ELR (cell line): Measurements from ENCODE around the gene VAT1.
"Not testable (repeated sequence)": the region's sequence is repeated elsewhere in the genome, so short reads cannot be mapped to it uniquely, and the experiment has no call there.

Experiments used
- DNase-seq: peaks from one replicate; pipeline ENCODE4 v3.0.0-alpha.2; 2015; ENCODE audit warnings: low read depth

Gene VAT1

DNA sequence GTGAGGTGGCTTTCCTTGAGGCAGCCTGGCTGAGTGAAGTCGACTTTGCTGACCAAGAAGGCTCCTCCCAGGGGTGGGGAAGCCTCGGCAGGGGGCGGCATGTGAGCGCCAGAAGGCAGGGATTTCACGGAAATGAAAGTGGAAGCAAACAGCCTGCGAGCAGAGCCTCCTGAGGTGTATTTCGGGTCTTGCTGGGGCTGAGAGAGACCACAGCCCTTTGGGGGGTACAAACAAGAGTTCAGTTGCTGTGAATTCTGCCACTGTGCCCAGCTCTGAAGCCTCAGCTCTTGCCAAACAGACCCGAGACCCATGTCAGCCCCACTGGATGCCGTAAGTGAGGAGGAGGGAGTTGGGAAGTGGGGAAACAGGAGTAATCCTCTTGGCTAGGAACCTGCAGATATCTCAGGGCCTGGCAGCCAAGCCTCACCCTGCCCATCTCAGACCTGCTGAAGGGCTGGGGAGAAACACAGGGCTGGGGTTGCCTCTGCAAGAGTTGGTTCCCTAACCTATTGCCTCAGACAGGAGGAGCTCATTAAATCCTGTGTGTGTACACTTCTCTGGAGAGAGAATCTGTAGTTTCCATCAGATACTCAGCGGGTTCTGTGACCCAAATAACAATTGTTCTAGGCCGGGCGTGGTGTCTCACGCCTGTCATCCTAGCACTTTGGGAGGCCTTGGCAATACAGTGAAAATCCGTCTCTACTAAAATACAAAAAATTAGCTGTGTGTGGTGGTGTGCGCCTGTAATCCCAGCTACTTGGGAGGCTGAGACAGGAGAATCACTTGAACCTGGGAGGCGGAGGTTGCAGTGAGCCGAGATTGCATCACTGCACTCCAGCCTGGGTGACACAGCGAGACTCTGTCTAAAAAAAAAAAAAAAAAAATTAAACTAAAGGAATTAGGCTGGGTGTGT, 15.3 kb downstream of the VAT1 start, which contains the start of gene IFI35:
TSS of gene IFI35 (plus strand) at position 146 of the 913 bp plus-strand sequence. CDS start at position 310, 164 bp downstream.
- DNase-seq, result peak; percentile 92

DNA sequence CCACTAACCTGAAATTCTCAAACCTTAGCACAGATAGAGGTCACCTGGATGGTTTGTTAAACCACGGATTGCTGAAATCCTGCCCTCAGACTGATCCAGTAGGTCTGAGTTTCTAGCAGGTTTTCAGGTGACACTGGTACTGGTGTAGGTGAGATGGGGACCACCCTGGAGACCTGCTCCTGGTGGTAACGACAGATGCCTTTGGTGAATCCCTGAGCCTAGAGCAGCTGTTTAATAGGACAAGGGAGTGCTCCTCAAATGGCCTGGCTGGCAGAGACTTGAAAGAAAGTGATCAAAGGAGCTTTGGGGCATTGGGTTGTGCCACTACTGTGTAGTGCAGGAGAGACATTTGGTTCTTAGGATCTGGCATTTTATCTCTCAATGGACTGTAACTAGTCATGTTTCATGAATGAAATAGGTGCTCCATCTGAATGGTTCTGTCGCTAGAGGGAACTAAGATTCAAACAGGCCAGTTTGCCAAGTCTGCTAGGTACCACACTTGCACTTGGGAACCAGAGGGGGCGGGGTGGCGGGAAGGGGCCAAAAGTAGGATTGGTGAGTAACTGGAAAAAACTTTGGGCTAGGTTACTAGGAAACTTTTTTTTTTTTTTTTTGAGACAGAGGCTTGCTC, 18.5 kb downstream of the VAT1 start:
- peak; percentile 92 for DNase-seq

DNA sequence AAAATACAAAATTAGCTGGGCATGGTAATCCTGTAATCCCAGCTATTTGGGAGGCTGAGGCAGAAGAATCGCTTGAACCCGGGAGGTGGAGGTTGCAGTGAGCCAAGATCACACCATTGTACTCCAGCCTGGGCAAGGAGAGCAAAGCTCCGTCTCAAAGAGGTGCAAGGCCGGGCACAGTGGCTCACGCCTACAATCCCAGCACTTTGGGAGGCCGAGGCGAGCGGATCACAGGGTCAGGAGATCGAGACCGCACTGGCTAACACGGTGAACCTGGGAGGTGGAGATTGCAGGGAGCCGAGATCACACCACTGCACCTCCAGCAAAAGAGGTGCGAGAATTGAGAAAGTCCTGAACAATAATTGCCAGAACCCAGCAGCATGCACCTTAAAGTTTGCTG, 21.3 kb downstream of the VAT1 start:
- DNase-seq, result not testable (repeated sequence)

DNA sequence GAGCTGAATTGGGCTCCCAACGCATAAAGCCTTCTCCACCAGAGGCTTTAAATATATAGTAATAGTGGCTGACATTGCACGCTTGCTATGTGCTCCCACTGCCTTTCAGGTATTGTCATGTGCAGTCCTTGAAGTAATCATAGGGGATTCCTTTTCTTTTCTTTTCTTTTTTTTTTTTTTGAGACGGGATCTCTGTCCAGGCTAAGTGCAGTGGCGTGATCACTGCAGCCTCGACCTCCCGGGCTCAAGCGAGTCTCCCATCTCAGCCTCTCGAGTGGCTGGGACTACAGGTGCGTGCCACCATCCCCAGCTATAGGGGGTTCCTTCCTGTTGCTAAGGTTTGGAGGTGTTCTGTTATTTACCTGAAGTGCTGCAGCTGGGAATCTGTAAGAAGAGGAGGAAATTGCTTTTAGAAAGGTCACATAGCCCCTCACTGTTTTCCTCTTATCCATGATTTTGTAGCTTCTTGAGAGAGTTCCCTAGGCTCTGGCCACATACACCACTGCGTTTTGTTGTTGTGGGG, 23.1 kb downstream of the VAT1 start:
- DNase-seq, result no peak

DNA sequence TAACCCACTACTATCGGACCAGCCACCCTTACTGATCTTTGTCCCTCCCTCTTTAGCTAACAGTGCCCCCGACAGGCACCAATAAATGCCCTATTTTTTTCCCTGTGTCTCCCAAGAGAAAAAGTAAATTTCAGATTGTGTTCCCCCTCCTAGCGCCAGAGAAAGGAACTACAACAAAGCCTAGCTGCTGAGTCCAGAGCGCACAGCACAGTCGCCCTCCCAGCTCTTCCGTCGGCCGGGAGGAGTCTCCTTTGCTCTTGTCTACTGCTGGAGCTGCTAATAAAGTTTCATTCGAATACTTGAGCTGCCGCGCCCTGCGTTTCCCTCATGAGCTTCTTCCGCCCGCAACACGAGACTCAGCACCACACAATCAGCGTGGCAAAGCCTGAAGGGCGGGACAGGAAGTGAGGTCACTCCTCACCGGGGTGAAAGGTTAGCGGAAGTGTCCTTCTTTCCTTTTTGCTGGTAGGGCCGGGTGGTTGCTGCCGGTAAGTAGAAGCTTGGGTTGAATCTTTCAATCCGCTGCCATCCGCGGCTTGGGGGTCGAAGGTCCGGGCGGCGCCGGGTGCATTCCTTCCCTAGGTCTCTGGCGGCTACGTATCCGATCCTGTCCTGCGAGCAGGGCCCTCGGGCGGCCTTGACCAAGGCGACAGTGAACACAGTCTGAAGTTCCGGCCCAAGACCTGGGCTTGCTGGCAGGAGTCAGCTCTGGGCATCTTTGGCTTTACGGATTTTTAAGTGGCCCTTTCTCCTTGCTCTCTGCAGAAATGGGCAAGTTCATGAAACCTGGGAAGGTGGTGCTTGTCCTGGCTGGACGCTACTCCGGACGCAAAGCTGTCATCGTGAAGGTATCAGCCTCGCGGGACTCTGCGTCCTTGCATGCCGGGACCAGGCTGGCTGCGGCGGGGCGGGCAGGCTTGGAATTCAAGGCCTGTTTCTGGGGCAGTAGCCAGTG, 23.9 kb downstream of the VAT1 start, which contains the start of gene RPL27:
TSS of gene RPL27 (plus strand) at position 436 of the 955 bp plus-strand sequence. CDS start at position 768, 332 bp downstream.
- peak; percentile 100 for DNase-seq

DNA sequence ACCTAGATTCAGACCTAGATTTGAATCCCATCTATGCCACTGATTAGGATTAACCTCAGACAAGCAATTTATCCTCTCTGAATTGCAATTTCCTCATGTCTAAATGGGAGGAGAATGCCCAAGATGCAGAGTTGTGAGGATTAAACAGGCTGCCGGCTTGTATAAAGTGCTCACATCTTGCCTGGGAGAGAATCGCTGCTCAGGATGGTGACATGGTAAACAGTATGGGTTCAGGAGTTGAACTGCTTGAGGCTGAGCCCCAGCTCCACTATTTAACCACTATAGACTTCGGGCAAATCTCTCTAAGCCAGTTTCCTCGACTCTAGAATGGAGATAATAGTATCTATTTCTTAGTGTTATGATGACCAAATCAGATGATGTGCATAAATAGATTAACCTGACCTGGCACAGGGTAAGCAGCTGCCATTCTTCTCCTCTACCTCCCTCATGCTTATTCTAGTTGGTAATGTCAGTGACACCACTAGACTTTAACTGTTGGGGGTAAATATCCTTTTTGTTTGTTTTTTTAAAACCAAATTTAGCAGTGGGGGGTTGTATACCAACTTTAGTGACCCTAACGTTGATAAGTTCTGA, 24.7 kb downstream of the VAT1 start:
- no peak for DNase-seq

DNA sequence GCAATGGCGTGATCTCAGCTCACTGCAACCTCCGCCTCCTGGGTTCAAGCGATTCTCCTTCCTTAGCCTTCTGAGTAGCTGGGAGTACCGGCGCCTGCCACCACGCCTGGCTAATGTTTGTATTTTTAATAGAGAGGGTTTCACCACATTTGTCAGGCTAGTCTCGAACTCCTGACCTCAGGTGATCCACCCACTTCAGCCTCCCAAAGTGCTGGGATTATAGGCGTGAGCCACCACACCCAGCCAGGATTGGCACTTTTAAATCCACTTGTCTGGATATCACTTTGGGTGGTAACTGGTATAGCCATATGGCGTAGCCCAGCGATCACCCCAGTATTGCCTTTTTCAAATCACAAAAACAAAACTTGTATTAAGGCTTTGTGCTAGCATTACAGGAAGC, 28.3 kb downstream of the VAT1 start:
- not testable (repeated sequence) for DNase-seq

DNA sequence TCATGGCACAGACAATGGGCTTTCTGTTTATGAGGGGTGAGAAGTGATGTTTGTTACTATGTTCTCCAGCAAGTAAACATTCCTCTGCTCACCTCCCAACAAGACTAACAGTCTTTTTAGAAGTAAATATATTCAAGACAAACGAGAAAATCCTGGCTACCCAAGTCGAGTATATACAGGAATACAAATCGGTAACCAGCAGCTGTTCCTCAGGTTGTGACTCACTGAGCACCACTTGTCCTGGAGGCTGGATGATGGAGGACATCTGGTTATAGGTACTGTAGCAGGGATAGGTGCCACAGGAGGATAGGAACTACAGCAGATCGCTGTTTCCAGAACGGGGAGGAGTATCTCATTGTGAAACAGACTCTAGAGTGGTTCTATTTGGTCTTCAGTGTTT, 29.3 kb downstream of the VAT1 start:
- no peak for DNase-seq

DNA sequence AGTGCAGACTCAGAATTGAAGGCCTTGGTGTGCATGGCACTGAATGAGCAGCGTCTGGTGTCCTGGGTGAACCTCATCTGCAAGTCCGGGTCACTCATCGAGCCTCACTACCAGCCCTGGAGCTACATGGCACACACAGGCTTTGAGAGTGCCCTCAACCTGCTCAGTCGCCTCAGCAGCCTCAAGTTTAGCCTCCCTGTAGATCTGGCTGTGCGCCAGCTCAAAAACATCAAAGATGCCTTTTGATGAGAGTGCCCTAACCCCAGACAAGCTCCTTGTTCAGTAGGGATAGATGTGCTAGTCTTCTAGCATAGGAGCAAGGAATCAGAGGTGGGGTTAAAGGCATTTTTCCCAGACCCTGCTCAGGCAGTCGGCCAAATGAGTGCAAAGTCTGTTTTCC, 30.7 kb downstream of the VAT1 start:
- no peak for DNase-seq

DNA sequence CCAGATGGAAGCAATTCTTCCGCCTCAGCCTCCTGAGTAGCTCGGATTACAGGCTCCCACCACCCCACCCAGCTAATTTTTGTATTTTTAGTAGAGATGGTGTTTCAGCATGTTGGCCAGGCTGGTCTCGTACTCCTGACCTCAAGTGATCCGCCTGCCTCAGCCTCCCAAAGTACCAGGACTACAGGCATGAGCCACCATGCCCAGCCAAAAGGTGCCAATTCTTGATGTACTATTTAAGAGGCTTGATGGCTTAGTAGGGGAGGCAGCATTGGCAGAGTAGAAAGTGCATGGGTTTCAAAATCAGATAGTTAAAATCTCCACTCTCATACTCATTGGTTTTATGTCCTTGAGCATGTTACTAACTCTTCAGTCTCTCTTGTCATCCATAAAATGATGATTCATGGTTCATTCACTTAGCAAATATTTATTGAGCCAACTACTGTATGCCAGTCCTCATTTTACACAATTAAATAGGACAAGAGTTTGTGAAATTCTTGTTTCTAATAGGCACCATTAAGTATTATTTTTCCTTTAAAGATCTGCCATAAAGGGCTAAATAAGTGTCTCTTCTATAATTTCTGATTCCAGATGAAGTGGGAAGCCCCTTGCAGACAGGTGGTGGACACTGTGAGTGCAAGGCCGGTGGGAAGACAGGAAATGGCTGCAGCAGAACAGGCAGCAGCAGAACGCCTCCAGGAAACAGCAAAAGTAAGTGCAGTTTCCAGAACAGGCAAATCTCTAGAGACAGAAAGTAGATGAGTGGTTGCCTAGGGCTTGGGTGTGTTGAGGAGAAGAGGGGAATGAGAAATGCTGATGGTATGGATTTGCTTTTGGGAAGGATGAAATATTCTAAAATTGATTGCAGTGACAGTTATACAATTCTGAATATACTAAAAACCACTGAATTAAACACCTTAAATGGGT, 32.2 kb downstream of the VAT1 start:
- peak; percentile 85 for DNase-seq

DNA sequence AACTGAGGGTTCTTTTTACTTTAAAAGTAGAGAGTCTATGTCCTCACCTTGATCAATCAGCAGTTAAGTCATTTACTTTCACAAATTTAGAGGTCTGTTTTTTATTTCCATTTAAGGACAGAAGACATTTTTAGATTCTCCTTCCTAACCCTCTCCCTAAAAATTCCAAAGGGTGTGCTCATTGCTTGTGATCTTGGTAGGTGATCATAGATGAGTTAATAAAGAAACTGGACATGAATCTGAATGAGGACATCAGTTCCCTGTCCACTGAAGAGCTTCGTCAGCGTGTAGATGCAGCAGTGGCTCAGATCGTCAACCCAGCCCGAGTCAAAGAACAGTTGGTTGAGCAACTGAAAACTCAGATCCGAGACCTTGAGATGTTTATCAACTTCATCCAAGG, 33.0 kb downstream of the VAT1 start:
- DNase-seq, result peak; percentile 34

DNA sequence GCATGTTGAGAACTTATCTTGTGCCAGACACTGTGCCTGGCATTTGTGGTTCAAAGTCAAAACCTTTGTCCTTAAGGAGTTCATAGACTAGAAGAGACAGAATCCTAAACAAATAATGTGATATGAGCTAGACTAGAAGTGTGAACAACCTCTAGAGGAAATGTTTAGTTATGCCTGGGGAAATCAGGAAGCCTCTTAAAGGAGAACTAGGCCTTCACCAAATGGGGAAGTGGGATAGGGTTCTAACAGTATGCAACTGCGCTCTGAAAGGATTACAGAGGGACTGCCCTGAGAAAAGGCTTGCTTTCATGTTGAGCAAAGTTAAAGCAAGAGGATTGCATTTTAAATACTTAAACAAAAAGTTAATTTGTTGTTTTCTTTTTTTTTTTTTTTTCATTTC, 37.0 kb downstream of the VAT1 start:
- no peak for DNase-seq

DNA sequence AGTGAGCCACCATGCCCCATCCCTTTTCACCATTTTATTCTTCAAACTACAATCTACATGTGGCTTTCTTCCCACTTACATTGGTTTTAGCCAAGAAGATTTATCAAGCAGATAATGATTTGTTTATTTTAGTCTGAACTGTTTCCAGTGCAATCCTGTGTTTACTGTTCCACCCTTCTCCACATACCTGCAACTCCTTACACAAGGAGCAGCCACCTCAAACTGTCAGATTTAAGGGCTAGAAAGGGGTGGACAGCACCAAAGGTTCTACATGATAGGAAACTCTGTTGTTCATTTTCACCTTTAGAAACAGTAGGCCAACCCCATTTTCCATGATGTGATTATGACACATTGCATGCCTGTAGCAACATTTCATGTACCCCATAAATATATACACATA, 39.9 kb downstream of the VAT1 start:
- DNase-seq, result no peak

DNA sequence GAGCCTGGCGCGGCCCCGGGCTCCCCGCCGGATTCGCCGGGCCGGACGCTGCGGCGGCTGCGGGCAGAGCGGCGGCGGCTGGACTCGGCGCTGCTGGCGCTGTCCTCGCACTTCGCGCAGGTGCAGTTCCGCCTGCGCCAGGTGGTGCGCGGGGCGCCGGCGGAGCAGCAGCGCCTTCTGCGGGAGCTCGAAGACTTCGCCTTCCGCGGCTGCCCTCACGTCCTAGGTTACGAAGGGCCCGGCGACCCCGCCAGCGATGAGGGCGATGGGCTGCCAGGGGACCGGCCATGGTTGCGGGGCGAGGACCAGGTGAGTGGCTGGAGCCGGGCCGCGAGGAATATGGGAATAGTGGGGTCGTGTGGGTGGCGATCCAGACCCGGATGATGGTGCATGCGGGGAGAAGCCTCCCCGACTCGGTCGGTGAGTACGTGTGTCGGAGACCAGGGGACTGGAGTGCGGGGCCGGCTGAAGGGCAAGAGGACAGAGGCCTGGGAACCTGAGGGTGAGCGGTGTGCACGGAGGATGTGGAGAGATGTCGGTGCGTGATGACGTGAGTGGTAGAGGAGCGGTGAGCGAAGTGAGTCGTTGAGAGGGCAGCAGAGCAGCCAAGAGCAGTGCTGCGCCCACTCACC, 41.3 kb downstream of the VAT1 start:
- peak; percentile 81 for DNase-seq

DNA sequence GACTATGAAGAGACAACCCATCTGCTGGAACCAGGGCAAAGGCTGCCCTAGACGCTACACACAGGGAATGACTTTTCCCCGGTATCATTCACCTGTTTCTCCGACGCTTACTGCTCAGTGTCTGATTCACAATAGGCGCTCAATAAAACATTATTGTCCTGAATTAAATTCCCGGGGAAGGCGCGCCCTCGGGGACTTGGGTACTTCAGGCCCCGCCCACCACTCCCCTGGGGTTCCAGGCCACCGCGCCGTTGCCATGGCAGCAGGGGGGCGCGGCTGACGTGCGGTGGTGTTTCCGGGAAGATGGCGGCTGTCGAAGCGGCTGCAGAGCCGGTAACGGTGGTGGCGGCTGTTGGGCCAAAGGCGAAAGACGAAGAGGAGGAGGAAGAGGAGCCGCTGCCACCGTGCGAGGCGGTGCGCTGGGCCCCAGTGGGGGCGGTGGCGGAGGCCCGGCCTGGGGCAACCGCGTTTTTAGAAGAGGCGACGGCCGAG, 41.9 kb downstream of the VAT1 start, which contains the start of gene RUNDC1:
TSS of gene RUNDC1 (plus strand) at position 292 of the 492 bp plus-strand sequence. CDS start at position 304, 12 bp downstream.
- peak; percentile 95 for DNase-seq

DNA sequence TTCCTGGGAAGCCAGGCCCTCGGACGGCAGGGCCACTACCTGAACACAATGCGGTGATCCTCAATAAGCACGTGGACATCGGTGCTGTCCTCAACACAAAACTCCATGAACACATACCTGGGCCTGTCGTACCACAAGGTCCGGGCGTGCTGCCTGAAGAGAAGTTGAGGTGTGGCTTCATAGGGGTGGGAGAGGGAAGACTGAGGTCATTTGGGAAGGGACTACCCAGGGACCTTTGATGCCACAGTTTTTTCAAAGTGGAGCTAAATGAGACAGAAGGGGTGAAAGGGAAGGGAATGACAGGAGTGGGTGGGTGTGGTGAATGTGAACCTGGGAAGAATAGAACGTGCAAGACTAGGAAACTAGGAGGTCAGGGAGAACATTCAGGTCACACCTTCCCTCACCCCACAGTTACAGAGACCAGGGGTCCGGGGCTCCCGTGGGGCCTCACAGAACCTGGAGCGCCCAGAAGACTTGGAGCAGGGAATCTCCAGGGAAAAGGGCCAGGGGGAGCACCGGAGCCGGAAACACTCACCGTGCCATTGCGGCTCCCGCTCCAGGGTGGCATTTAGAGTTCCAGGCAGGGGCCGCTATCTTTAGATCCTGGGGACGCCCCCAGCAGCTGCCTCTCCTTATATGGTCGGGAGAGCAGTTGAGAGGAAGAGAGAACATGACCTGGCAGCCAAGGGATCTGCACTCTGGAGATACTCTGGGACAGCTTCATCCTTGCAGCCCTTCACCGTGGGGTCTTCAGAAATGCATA, 42.5 kb downstream of the VAT1 start, which contains the start of gene PTGES3L:
TSS of gene PTGES3L (minus strand) at position 570 of the 763 bp plus-strand sequence. CDS start at position 543, 27 bp downstream.
- DNase-seq, result peak; percentile 62

DNA sequence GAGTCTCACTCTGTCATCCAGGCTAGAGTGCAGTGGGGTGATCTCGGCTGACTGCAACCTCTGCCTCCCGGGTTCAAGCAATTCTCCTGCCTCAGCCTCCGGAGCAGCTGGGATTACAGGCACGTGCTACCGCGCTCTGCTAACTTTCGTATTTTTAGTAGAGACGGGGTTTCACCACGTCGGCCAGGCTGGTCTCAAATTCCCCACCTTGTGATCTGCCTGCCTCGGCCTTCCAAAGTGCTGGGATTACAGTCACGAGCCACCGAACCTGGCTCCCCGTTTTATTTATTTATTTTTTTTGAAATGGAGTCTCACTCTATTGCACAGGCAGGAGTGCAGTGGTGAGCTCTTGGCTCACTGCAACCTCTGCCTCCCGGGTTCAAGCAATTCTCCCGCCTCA, 46.5 kb downstream of the VAT1 start:
- not testable (repeated sequence) for DNase-seq

DNA sequence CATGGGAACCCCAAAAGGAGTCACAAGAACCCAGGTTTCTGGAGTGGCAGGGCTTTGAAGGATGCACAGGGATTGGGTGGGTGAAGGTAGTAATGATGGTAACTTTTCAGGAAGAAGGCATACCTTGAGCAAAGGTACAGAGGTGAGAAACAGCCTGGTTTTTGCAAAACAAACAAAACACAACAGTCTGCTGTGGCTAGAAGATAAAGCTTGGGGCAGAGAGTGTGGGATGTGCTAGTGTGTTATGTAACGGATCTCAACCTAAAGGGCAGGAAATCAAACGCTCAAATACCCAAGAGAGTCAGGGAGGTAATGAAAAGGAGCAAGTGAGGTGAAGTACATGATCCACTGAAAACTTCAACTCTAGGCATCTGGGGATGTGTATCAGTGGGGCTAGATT, 46.9 kb downstream of the VAT1 start:
- no peak for DNase-seq
